NK-92 (cell line): ENCODE data around the gene ZNF506.
"Not testable (repeated sequence)": the region's sequence is repeated elsewhere in the genome, so short reads cannot be mapped to it uniquely, and the experiment has no call there.

Source experiments
- DNase-seq: peaks from one replicate; lab custom pipeline; 2025; ENCODE audit not compliant: unreplicated experiment; lab: John Stamatoyannopoulos, UW

ZNF506 gene

DNA sequence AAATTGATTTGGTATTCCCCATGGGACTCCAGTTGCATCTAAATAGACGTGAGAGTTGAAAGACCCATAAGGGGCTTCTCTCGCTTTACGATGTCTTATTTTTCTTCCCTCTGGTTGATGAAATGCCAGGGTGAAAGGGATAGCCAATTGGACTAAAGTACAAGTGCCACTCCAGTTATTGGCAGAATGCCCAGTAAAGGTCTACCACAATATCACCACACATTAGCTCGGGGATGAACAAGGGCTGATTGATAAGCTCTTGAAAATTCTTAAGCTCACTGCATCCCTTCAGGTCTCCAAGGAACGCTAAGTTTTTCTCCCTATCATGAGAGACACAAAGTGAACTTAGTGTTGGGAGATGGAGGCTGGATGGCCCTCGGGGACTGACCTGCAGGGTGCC is 39.8 kb downstream of the ZNF506 start:
- DNase-seq = not testable (repeated sequence)

GRCh38 chr19:19778666-19779065 is 42.9 kb downstream of the ZNF506 start:
- DNase-seq = no peak

DNA sequence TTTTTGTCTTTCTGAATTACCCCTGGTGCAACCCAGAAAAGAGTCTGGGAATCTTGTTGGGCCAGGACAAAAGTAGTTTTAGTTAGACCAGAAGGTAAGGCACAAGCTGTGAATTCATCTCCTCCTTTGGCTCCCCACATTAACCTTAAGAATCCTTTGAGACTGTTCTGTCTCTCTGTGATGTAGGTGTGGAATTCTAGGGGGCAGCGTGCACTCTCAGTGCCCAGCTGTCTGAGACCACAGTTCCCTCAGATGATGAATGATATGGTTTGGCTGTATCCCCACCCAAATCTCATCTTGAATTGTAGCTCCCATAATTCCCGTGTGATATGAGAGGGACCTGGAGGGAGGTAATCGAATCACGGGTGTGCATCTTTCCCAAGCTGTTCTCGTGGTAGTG is 43.9 kb downstream of the ZNF506 start:
- DNase-seq = no peak

DNA sequence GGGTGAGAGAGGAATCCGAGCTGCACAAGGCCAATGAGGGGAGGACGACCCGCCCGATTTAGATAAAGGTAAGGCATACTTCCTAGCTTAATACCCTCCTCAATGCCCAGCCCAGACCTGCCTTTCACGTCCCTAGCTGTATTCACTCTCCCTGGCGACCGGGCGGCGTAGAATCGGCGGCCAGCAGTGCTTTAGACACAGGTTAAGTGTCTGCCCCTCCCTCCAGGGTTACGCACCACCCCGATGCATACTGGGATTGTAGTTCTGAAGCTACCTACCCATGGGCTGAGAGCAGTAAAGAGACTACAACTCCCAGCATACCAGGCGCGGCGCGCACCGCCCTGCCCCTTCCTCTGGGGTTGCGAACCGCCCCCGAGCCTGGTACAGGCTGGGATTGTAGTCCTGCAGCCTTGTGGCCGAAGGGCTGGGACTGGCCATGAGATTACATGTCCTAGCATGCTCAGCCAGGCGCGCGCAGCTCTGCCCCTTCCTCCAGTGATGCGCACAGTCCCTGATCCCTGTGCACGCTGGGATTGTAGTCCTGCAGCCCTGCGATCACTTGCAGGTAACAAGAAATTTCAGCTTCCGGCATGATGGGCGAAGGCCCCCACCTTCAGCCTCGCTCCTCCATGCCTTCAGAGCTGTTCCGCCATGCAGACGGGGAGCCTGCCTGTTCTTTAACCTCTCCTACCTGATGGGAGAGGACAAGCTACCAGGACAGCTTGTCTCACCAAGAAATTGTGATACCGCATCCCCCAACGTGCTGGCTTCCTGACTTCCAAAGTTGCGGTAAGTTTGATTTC is 45.1 kb downstream of the ZNF506 start:
- DNase-seq = peak; percentile 63

GRCh38 chr19:19775891-19776205 is 45.7 kb downstream of the ZNF506 start:
- DNase-seq = no peak

DNA sequence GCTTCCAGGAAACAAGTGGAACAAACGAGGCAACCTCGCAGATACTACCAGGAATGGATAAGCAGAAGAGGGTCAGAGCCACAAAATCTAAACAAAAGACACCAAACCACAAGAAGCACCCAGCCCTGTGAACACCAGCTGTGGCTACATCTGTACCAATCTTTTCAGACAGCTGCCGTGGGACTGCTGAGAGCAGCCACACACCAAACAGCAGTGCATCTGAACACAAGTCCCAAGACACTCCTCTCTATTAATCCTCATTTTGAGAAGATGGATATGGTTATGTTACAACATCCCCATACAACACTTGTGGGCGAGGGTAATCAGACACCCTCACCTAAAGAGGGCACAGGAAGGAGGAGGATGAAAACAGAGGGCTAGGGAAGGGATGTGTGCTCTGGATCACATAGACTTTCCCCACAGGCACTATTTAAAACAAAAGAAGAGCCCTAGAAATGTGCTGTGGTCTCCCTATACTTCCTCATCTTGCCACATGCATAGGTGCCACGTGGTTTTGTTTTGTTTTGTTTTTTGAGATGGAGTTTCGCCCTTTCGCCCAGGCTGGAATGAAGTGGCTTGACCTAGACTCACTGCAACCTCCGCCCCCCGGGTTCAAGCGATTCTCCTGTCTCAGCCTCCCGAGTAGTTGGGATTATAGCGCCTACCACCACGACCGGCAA is 47.1 kb downstream of the ZNF506 start:
- no peak for DNase-seq

DNA sequence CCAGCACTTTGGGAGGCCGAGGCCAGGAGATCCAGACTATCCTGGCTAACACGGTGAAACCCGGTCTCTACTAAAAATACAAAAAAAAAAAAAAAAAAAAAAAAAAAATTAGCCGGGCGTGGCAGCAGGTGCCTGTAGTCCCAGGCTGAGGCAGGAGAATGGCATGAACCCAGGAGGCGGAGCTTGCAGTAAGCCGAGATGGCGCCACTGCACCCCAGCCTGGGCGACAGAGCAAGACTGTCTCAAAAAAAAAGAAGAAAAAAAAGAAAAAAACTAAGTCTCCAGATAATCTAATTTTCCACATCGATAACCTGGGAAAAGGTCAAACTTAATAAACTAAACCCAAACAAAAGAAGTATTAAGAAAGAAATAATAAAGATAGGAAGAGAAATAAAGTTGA is 49.6 kb downstream of the ZNF506 start:
- not testable (repeated sequence) for DNase-seq

- not testable (repeated sequence) for DNase-seq
These were observed 51.6 kb downstream of the ZNF506 start for GRCh38 chr19:19769971-19770370.

GRCh38 chr19:19758164-19758563 is 63.4 kb downstream of the ZNF506 start:
- DNase-seq = no peak

DNA sequence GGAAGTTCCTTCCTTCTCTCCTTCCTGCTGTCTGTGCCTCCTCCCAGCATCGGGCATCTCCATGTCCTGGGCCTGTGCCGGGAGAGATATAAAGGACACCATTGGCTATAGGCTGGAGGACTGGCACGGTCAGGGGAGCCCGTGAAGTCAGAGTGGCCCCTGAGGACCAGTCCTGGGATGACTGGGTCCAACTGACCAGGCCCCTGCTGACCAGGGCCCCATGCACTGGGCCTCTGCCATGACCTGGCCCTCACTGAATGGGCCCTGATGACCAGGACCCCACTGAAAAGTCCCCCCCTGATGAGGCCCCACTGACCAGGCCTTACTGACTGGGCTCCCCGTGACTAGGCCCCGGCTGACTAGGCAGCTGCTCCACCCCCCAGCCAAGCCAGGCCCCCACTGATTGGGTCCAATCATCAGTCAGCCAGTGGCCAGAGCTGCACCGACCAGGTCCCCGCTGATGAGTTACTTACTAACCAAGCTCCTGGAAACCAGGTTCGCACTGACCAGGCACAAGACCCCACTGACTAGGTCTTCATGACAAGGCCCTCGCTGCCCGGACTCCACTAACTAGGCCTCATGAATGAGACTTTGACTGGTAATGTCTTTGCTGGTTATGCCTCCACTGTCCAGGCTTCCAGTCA is 68.7 kb downstream of the ZNF506 start:
- no peak for DNase-seq

DNA sequence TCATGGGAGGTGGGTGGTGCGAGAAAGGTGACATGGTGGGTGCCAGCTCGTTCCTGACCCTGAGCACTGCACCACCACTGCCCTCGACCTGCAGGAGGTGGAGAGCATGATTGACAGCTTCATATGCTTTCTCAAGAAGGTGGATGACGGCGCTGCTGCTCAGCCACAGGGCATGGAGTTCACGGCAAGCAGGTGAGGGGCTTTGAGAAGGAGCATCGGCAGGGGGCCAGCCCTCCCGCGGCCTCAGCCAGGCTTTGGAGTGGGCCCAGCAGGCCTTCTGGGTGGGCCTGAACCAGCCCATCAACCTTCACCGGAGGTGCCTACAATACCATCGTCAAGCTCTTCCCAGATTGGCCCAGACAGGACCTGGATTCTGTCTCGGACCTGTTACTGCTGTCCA is 69.7 kb downstream of the ZNF506 start:
- no peak for DNase-seq

- DNase-seq = no peak
These were observed 70.4 kb downstream of the ZNF506 start for GRCh38 chr19:19750842-19751790.

DNA sequence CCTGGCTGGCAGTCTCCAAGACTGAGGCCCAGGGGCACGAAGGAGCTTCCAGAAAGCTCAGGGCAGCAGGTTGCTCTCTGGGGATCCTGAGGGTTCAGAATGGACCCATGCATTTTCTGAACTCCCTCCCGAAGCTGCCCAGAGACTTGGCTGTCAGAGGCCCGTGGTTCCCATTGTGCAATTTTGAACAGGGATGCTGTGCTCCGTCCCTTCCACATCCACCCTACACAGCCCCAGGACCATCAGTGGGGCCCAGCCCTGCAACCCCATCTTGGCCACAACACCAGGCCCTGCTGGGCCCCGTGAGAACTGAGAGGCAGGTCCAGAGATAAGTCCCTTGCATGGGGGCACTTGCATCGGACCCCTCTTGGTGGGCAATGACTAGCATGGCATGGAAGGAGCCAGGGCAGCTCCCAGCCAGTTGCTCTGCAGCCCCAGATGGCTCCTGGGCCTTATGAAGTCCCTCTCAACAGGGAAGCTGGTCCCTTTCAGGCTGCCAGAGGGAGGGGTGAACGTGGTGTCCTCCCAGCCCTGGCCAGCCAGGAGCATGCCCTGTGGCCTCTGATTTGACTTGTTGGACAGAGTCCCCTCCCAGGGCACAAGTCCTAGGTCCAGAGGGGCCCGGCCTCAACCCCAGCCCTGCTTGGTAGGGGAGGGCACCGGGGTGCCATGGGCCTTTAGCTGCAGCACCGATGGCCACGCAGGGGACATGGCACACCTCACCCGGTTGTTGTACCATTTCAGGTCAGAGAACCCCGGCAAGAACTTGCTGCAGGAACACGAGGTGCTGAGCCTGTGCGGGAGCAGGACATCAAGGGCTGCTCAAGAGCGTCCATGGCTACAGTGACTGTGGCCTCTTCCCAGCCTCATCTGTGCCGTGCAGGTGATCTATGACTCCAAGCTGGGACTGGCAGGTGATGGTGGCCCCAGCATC is 71.4 kb downstream of the ZNF506 start:
- no peak for DNase-seq

- DNase-seq = no peak
These were observed 72.2 kb downstream of the ZNF506 start for GRCh38 chr19:19749117-19749907.

GRCh38 chr19:19748249-19748938 is 73.2 kb downstream of the ZNF506 start:
- no peak for DNase-seq

DNA sequence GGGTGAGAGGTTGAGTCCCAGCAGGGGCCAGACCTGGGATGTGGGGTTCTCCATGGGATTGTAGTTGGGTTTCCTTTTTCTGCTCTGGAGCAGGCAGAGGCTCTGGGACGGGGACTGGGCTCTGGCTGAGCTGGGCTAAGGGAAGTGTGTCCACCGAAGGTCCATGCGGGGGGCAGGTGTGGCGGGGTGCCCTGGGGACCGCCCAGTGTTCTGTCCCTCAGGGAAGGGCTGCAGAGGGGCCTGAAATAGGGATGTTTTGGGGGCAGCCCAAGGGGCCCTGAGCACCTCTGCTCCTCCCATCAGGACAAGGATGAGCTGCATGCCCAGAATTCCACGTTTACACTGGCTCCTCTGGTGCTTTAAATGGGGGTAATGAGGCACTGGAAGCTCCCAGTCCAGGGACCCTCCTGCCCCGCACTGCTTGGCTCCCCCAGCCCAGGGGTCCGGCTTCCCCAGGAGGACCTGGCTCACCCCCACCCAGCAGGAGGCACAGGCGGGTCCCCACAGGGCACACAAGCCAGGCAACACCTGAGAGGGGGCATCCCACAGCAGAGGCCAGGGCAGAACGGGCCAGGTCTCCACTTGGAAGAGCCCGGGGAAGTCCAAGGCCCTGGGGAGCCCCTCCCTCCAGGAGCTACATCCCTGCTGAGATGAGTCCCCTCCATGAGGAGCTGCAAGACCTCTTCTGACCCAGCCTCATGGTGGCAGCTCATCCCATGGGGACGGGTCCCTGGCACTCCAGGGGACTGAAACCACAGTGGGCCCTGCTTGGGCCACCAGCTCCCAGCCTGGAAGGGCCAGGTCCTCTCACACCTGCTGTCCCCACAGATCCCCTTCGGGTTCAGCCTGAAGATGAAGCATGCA is 74.0 kb downstream of the ZNF506 start:
- DNase-seq = no peak

GRCh38 chr19:19746286-19747213 is 75.0 kb downstream of the ZNF506 start:
- no peak for DNase-seq
